ENCODE data around the gene BCORL1.

The BCORL1 gene

GRCh38 chrX:130098210-130098552, 115.7 kb downstream of the BCORL1 start:
- DNase-seq: no peak

GRCh38 chrX:130100180-130100579, 117.7 kb downstream of the BCORL1 start:
- DNase-seq: peak; percentile 1

GRCh38 chrX:130103605-130104004, 121.2 kb downstream of the BCORL1 start:
- DNase-seq: peak; percentile 7

- no peak for DNase-seq
Measured at GRCh38 chrX:130105244-130105643, 122.8 kb downstream of the BCORL1 start.

GRCh38 chrX:130106071-130106470, 123.6 kb downstream of the BCORL1 start:
- no peak for DNase-seq
